ENCODE results near the gene DUSP8. TPM values are rescaled to one million over a fixed set of nuclear protein-coding genes. Genes with fewer than 3 reads are reported as not detected.

DUSP8 gene
- total RNA-seq, 1 experiment from 2014 or later, result 4.4 TPM

DNA sequence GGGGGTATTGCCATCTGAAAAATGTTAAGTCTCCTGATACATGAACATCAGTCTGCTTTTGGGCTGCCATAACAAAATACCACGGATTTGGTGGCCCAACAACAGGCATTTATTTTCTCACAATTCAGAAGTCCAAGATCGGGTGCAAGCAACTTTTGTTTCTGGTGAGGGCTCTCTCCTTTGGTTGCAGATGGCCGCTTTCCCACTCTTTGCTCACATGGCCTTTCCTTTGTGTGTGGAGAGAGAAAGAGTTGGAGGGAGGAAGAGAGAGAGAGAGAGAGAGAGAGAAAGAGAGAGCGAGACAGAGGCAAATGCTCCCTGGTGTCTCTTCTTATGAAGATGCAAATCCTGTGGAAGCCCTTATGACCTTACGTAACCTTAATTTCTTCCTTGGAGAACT lies 28.6 kb upstream of the DUSP8 start:
- Histone ChIP-seq H3K4me2 (ENCODE audit: insufficient read depth, insufficient read length, low read length) (no peak overlapping the region), H3K23me2 (ENCODE audit: insufficient read length, low read depth, low read length, poor library complexity, severe bottlenecking) (no peaks in the 10 kb centered on the region), H3K4ac (ENCODE audit: low read depth, low read length) (no peak overlapping the region), H3T11ph (ENCODE audit: low read length) (no peak overlapping the region), H3K18ac (ENCODE audit: insufficient read length, low read depth, low read length) (no peak overlapping the region), H4K91ac (ENCODE audit: insufficient read length, low read depth, low read length) (no peak overlapping the region), H4K5ac (ENCODE audit: insufficient read length, low read depth, low read length) (no peak overlapping the region), H3K9me3 (ENCODE audit: control insufficient read depth, low read depth, low read length) (no peaks in the 10 kb centered on the region), H2BK12ac (ENCODE audit: insufficient read length, low read depth, low read length) (no peak overlapping the region), H2BK20ac (ENCODE audit: low read depth, low read length, poor library complexity, severe bottlenecking) (no peak overlapping the region), H3K9ac (ENCODE audit: extremely low read depth, insufficient read length, low read length) (no peak overlapping the region), H3K27me3 (ENCODE audit: insufficient read depth, low read length) (no peaks in the 10 kb centered on the region), H2BK120ac (ENCODE audit: low read depth, low read length, poor library complexity, severe bottlenecking) (no peak overlapping the region), H3K14ac (ENCODE audit: insufficient read depth, low read length) (no peak overlapping the region), H3K27ac (ENCODE audit: insufficient read length, low read depth, low read length) (no peak overlapping the region), H2AFZ (ENCODE audit: low read length) (no peak overlapping the region), H3K23ac (ENCODE audit: insufficient read length, low read depth, low read length) (no peak overlapping the region), H2AK5ac (ENCODE audit: insufficient read length, low read length) (no peak overlapping the region), H2BK15ac (ENCODE audit: low read depth, low read length) (no peak overlapping the region), H2BK5ac (ENCODE audit: insufficient read length, low read length) (no peak overlapping the region), H3K79me1 (ENCODE audit: insufficient read depth, low read depth, low read length, poor library complexity, severe bottlenecking) (no peaks in the 10 kb centered on the region), H3K4me1 (ENCODE audit: insufficient read depth, low read length) (peaks cover 3% of the 10 kb centered on the region; the same call in 1 of the 2 replicates), H3K79me2 (ENCODE audit: insufficient read depth, low read length) (no peaks in the 10 kb centered on the region), H3K56ac (ENCODE audit: insufficient read length, low read depth, low read length) (no peak overlapping the region), H4K8ac (replicated peaks; ENCODE audit: insufficient read length, low read depth, low read length) (no peak overlapping the region), H4K20me1 (ENCODE audit: control insufficient read depth, insufficient read depth, insufficient read length) (no peaks in the 10 kb centered on the region)
- Mint-ChIP-seq H3K36me3 (ENCODE audit: insufficient read depth in 1 of 3, low read depth in 3 of 3) (peaks cover 4 to 8% (median 4%) of the 10 kb centered on the region in 3 experiments; a peak in 6 of 7 replicates), H3K27ac (no peak overlapping the region), H3K4me3 (no peak overlapping the region), H3K9me3 (peaks cover 13 to 19% of the 10 kb centered on the region in 2 experiments), H3K27me3 (ENCODE audit: low read depth) (peaks cover 44% of the 10 kb centered on the region), H3K4me1 (peaks cover 28 to 30% of the 10 kb centered on the region in 2 experiments)
- no peak for DNase-seq
- no CpG with 5 or more reads among the region's 5 CpGs for WGBS (ENCODE audit: extremely low coverage, insufficient read length, low lambda C conversion rate)
- TF ChIP-seq, protein P1, sequence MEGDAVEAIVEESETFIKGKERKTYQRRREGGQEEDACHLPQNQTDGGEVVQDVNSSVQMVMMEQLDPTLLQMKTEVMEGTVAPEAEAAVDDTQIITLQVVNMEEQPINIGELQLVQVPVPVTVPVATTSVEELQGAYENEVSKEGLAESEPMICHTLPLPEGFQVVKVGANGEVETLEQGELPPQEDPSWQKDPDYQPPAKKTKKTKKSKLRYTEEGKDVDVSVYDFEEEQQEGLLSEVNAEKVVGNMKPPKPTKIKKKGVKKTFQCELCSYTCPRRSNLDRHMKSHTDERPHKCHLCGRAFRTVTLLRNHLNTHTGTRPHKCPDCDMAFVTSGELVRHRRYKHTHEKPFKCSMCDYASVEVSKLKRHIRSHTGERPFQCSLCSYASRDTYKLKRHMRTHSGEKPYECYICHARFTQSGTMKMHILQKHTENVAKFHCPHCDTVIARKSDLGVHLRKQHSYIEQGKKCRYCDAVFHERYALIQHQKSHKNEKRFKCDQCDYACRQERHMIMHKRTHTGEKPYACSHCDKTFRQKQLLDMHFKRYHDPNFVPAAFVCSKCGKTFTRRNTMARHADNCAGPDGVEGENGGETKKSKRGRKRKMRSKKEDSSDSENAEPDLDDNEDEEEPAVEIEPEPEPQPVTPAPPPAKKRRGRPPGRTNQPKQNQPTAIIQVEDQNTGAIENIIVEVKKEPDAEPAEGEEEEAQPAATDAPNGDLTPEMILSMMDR (conservative IDR thresholded peaks at IDR 0.05), result no peak
